Measurements from ENCODE around the gene RBM33.
"Not testable (repeated sequence)": the region's sequence is repeated elsewhere in the genome, so short reads cannot be mapped to it uniquely, and the experiment has no call there.

Gene RBM33

DNA sequence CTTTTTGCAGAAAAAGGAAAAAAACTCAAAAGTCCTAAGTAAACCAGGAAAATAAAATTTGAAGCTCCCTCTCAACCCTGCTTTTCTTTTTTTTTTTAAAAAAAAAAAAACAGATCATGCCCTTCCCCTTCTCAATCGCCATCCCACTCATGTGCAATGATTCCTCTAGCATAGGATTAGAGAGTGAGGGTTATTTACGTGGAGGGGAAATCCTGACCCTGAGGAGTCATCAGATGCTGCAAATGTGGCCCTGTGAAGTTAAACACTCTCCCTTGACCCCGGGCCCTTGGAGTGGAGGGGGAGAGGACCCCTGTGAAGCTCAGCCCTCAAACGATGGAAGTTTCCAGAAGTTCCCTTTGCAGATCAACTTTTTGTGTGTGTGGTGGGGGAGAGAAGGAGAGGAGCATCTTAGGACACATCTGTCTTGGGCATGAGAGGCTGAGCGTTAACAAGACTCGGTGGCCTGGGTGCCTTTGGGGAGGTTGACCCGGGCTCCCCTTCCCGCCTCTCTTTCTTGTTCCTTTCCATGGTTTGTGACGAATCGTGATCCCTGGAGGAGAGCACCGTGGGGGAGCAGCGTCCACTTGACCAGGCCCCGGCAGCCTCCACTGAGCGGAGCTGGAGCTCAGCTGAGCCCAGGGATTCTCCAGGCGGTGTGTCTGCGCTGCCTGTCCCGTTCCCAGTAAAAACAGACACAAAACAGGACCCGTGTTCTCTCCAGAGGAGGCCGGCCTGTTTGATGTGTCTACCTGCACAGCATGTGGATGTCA is 169.3 kb downstream of the RBM33 start:
- DNase-seq, result no peak

DNA sequence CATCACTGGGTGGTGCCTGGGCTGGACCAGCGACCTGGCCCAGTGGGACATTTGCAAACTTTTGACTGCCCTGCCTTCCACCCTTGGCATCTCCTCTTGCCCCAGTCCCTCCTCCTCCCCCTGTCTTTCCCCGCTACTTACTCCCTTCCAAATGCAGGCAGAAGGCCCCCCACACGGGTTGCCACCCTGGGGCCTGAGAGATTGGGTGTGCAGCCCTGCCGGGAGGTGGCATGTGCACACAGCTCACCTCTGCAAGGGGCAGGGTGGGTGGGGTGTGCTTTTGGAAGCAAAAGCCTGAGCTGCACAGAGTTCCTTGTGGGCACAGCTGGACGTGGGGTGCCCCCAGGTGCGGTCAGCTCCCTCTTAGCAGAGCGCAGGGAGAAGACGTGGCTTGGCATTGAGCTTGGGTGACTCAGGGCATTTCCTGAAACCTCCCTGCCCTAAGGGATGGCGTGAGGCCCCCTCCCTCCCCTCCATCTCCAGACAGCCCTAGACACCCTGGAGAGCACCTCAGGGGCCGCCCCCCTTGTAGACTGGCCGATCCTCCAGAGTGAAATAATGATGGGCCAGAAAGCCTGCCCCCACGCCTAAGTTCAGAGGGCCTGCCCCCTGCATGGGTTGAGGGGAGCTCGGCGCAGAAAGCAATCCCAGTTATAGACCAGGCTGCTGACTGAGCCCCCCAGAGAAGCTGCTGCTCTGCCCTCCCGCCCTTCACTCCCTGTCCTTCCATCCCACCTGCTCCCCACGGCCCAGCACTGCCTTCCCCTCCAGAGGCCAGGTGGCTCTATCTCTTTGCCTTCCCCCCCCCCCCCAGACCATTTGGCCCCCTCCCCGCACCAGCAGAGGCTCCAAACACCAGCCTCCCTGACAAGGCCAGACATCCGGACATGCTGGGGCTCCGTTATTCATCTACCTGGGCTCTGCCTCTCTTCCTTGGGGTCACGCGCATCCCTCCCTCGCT is 170.1 kb downstream of the RBM33 start:
- no peak for DNase-seq

DNA sequence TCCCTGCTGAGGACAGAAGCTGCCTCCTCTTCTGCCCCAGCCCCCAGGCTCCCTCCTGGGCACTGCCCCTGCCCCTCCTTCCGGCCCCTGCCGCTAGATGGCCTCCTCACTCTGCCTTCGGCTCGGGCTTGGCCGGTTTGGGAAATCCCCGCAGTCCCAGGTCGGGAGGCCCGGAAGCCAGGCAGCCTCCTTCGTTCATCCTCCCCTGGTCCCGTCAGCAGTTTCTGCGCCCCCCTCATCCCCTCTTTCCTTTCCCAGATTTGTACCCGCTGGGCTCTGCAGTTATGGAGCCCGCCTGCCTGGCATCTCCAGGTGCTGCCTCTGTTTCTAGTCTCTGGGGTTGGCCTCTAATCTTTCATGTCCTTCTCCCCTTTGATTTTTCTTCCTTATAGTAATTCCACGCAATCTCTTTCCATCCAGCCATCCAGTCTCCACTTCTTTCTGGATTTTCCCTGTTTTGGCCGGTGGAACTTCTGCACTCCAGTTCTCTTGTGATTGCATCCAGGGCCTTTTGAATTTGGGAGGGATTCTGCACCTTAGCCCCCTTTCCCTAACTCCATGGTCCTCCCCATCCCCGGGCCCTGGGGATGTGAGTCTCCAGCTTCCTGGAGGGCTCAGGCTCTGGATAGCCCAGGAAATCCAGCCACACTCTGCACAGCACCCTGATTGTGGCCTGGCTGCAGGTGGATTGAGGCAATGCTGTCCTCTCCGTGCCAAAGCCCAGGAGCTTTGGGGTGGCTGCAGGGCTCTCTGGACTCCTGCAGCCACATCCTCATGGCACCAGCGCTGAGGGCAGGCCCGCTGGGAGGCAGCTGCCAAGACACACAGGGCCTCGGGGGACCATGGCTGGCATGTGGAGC is 171.1 kb downstream of the RBM33 start:
- peak; percentile 83 for DNase-seq

DNA sequence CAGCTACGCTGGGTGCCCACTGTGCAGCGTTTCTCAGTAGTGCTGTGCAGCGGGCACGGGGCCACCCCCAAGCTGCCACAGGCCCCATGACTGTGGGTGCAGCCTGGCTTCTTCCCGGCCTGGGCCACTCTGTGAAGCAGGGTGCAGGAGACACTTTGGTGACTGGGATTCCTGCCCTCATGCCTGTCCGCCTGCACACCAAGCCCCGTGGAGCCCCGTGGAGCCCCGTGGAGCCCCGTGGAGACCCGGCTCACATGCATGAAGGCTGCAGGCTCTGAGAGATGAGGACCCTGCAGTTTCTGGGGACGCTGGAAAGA is 171.7 kb downstream of the RBM33 start:
- DNase-seq, result no peak

DNA sequence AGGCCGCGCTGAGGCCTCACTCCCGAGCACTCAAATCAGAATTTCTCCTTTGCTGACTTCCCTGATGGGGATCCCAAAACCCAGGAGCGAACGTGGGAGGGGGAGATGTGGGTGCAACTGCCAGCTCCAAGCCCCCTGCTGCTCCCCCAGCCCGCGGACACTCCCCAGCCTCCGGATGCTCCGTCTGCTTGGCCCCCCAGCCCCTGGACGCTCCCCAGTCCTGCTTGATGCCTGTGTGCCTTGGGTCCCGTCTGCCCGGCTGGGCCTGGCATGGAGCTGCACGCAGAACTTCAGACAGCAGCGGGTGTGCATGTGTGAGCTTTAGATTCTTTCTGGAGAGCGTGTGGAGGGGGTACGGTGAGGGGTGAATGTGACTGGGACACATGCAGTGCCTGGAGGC is 172.5 kb downstream of the RBM33 start:
- no peak for DNase-seq

DNA sequence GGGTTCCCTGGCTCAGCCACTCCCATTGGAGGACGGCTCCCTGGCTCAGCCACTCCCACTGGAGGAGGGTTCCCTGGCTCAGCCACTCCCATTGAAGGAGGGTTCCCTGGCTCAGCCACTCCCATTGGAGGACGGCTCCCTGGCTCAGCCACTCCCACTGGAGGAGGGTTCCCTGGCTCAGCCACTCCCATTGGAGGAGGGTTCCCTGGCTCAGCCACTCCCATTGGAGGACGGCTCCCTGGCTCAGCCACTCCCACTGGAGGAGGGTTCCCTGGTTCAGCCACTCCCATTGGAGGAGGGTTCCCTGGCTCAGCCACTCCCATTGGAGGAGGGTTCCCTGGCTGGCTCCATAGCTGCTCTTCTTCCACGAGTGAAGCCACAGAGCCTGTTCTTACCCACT is 173.1 kb downstream of the RBM33 start:
- DNase-seq, result not testable (repeated sequence)

DNA sequence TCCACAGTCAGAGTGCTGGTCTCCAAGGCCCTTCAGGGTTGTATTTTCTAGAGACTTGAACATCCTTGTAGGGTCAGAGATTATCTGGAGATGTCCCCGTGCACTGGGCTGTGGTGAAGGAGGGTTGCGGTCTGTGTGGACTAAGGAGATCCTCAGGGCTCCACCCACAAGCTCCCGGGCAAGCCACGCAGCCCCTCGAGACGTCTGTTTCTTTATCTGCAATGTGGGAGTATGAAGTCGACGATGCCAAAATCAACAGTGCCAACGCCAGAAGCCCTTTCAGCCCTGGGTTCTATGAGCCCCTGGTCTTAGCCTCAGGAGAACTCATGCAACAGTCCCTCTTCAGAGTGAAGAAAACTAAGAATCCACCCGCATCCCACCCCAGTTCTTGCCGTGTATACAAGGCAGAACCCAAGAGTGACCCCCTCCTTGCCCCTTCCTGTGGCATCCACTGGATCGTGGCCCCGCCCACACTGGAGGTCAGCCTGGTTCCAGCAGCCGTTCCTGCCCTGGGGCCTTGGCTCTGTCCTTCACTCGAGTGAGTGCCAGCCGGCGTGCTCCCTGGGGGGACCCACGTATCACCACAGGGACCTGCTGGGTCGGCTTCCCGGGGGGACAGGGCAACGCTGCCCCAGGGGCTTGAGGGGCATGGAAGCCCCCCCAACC is 173.8 kb downstream of the RBM33 start:
- DNase-seq, result no peak

DNA sequence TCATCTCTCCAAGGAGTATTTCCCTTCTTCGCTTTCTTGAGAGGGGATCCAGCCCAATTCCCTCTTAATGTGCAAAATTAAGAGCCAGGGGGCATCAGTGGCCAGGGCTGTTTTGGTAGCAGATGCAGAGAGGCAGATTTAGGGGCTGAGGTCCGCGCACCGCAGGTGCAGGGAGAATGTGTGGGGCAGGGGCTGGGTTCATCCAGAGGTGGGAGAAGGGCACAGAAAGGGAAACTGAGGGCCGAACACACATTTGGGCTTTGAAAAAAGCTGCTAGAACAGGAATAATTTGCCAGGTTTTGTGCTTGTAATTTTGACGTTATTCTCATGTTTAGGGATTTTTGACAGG is 174.3 kb downstream of the RBM33 start:
- no peak for DNase-seq

DNA sequence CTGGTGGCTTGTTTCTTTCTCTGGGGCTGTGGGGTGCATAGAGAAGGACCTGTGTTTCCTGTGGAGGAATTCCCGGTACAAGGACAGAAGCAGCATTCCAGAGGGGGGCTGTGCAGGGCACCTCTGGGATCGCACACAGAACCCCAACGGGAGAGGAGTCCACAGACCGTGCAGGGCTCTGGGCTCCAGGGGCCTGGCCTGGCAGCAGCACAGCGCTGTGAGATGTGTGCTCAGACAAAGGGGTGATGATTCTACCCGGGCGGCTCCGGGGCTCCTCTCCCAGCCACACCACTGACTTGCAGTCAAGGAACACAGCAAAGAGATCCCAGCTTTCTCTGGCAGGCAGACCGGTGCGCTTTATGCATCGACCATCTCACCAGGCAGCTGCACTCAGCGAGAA is 174.7 kb downstream of the RBM33 start:
- no peak for DNase-seq

DNA sequence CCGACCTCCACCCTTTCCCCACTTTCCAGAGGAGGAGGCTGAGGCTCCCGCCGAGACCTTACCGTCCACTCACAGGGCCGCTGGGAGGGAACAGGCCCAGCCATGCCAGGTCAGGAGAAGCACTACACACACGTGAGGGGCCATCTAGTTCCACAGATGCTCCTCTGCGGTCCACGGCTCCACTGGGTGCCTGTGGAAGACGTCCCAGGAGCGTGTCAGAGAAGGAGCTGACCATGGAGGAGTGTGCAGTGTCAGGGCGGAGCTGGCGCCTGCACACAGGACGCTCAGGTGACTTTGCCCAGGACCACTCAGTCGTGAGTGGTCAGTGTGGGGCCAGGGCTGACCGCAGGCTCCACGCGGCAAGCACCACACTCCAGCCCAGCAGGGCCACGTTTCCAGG is 175.8 kb downstream of the RBM33 start:
- DNase-seq, result no peak

DNA sequence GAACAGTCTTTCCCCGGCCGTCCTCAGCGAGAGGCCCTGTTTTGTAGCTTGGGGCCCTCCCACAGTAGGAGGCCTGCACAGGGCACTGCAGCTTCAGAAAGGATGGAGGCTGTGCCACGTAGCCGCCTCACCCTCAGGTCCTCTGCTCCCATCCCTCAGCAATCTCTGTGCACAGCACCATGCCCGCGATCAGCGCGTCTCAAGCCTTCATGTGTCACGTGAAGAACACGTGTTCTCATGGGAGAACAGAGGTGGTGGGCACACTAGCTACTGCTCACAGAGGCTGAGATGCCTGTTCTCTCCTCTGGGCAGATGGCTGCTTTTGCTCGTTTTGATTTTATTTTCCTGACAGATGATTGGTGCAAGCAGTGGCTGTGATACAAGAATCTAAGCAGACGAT is 176.3 kb downstream of the RBM33 start:
- no peak for DNase-seq

DNA sequence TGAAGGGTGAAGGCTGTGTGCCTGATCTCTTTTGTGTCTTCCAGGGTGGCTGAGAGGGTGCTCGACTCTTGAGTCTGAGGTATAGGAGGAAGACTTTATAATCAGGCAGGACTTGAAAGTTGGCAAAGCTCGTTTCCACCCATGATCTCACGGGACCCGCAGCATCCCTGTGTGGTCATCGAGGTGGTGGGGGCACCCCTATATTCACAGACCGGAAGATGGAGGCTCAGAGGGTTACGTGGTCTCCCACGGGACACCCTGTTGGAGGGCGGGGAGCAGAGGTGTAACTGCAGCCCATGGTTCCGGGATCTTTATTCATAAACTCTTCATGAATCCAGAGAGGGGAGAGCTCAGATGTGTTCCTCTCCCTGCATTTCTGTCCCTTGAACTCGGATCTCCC is 177.4 kb downstream of the RBM33 start:
- no peak for DNase-seq

DNA sequence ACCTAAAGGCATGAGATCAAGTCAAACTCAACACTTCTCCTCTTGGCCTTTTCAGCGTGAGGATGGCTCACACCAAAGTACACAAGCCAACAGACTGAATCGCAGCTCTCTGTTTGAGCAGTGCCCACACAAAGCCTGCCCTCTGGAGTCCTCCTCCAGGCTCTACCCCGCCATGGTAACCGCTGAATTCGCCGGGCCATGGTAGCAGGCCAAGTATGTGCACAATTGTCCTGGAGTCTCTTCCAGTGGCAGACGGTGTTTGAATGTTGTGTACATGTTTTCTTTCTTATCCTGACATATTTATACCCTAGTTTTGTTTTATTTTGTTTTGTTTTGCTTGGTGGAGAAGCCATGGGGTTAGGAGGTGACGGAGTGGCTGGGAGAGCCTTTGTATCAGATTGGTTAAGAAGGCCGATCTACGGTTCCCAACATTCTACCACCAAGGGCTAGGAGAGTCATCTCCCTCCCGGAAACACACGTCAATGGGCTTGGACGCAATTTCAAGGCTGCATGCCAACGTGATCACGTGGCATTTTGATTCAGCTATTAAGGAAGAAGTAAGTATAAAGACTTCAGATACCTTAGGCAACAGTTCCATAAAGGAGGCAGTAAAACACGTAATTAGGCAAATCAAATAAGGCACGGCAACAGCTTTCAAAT is 179.9 kb downstream of the RBM33 start:
- DNase-seq, result no peak

DNA sequence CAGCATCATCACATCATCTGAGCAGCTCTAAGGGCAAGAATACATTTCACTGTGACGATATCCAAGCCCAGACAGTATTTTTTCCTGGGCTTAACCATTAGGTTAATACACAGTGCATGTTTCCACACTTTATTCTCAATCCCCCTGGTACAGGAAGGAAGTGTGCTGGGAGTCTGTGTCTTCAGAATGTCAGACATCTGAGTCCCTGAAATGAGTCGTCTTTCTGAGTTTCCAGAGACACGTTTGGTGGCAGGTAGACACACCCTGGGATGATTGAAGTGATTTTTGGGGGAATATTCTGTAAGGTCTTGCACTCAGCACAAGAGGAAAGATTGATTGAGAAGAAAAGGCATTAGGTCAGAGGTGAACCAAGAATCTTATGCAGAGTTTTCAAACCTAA is 180.9 kb downstream of the RBM33 start:
- DNase-seq, result no peak

DNA sequence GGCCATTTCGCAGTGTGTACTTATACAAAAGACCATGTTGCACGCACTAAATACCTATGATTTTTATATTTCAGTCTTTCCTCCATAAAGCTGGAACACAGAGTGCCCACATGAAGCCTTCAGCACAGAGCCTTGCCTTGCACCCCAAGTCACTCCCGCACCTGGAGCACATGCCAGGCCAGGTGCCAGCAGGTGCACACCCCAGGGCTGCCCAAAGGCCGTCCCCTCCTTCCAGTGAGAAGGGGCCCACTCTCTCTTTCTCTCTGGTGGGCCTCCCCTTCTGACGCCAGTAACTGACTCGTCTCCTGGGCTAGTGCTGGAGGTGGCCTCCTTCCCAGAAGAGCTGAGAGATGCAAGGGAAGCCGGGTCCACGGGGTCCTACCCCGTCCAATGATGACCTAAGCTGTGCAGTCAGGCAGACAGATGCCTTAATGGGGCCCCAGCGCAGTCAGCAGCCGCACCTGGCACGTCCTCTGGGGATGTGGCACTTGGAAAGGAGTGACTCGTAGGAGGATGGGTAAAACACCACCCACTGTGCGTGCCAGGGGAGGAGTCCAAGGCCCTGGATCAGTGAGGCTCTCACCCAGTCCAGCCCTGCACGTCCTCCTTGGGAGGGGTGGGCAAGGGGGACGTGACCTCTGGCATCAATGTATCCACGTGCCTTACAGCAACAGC is 185.5 kb downstream of the RBM33 start:
- DNase-seq, result no peak

All from activated CD4-positive, alpha-beta T cell treated with anti-CD3 and anti-CD28 coated beads, Interleukin-10, Interleukin-2, amounts not matched to agents 100 ng/mL and 50 ng/mL, durations not matched to agents 16 hours and 8 hours (primary cell).